ENCODE data around the gene RWDD4. TPM values are rescaled to one million over a fixed set of nuclear protein-coding genes. Genes with fewer than 3 reads are reported as not detected.

The RWDD4 gene
- total and polyA plus RNA-seq, 10 donors = 8.3 to 16.9 (median 13.2) TPM

GRCh38 chr4:183675625-183676024 lies 16.6 kb upstream of the RWDD4 start:
- no peaks in the 10 kb centered on the region for H3K9me3 ChIP-seq
- no peak for DNase-seq
- H3K27me3 ChIP-seq (replicated peaks in 1 of 7) = no peaks in the 10 kb centered on the region
- intact Hi-C loops (cut with DNase I; ENCODE audit: low total_unique reads) = no loop called here
- no peaks in the 10 kb centered on the region for H3K4me1 ChIP-seq
- H3K27ac ChIP-seq = no peak overlapping the region
- no peak overlapping the region for H3K4me3 ChIP-seq
- H3K36me3 ChIP-seq = peaks cover 0 to 100% (median 60%) of the 10 kb centered on the region in 6 donors
- TF ChIP-seq POLR2AphosphoS5 (IDR thresholded peaks at IDR 0.05) = no peak
- no peak for TF ChIP-seq CTCF (IDR thresholded peaks at IDR 0.05 in 8 of 11, conservative IDR thresholded peaks at IDR 0.05 in 3 of 11)
- no peak for TF ChIP-seq POLR2A (IDR thresholded peaks at IDR 0.05)
- WGBS, 5 donors = 84 to 98% (median 97%) methylated on average over 4 of the region's 4 CpGs

- Histone ChIP-seq H3K36me3 (peaks cover 0 to 100% (median 61%) of the 10 kb centered on the region in 6 donors), H3K27me3 (replicated peaks in 1 of 7) (no peaks in the 10 kb centered on the region), H3K9me3 (no peaks in the 10 kb centered on the region), H3K4me3 (no peak overlapping the region), H3K27ac (no peak overlapping the region), H3K4me1 (no peaks in the 10 kb centered on the region)
- no peak for DNase-seq
- TF ChIP-seq POLR2AphosphoS5 (IDR thresholded peaks at IDR 0.05) (no peak), POLR2A (IDR thresholded peaks at IDR 0.05) (no peak)
- 55 to 87% (median 65%) methylated on average over 3 of the region's 3 CpGs for WGBS, 5 donors
- intact Hi-C loops (cut with DNase I; ENCODE audit: low total_unique reads) = no loop called here
Measured at GRCh38 chr4:183674153-183674552, 15.2 kb upstream of the RWDD4 start.

DNA sequence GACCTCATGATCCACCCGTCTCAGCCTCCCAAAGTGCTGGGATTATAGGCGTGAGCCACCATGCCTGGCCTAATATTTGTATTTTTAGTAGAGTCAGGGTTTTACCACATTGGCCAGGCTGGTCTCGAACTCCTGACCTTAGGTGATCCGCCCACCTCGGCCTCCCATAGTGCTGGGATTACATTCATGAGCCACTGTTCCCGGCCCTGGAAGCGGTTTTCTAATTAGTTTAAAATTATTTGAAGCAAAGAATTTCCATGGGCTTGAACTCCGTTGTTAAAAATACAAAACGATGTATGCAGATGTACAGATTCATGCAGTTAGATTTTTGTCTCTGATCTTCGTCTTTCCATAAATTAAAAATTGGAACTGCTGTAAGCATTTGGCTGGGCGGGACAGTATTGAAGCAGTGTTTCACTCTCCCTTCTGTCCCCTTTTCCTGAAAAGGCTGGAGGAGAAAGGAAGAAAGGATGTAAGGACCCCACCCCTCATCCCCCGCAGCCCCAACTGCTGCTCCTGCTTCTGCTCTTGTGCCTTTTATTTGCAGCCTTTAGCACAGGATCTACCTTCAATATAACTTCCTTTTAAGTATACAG lies 12.1 kb upstream of the RWDD4 start:
- no peak overlapping the region for H3K4me3 ChIP-seq
- intact Hi-C loops (cut with DNase I; ENCODE audit: low total_unique reads) = no loop called here
- H3K9me3 ChIP-seq = no peaks in the 10 kb centered on the region
- H3K36me3 ChIP-seq = peaks cover 0 to 100% (median 64%) of the 10 kb centered on the region in 6 donors
- DNase-seq = no peak
- H3K27me3 ChIP-seq (replicated peaks in 1 of 7) = no peaks in the 10 kb centered on the region
- H3K4me1 ChIP-seq = no peaks in the 10 kb centered on the region
- TF ChIP-seq POLR2A (IDR thresholded peaks at IDR 0.05) (no peak), POLR2AphosphoS5 (IDR thresholded peaks at IDR 0.05) (no peak), CTCF (IDR thresholded peaks at IDR 0.05 in 8 of 11, conservative IDR thresholded peaks at IDR 0.05 in 3 of 11) (no peak)
- H3K27ac ChIP-seq = no peak overlapping the region
- 89 to 93% (median 91%) methylated on average over 12 of the region's 12 CpGs for WGBS, 5 donors

DNA sequence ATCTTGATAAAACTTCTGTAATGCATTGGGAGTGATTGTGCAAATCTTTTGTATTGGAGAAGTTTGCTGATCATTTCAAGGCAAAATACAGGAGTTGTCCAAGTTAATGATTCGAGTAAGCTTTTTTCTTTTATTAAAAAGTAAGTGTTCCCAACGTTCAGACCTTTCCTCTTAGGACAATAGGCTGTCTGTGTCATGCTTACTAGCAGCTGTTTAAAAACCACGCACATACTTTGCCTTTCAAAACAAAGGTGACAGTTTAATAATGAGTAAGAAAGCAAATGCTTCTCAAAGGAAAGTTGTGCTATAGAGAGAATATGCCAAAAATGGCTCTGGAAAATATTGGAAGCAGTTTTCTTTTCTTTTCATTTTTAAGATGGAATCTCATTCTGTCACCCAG lies 11.3 kb upstream of the RWDD4 start:
- DNase-seq = no peak
- no peak overlapping the region for H3K27ac ChIP-seq
- H3K9me3 ChIP-seq = no peaks in the 10 kb centered on the region
- intact Hi-C loops (cut with DNase I; ENCODE audit: low total_unique reads) = no loop called here
- H3K27me3 ChIP-seq (replicated peaks in 1 of 7) = no peaks in the 10 kb centered on the region
- TF ChIP-seq POLR2A (IDR thresholded peaks at IDR 0.05) = no peak
- no peak for TF ChIP-seq CTCF (IDR thresholded peaks at IDR 0.05 in 8 of 11, conservative IDR thresholded peaks at IDR 0.05 in 3 of 11)
- TF ChIP-seq POLR2AphosphoS5 (IDR thresholded peaks at IDR 0.05) = no peak
- H3K4me3 ChIP-seq = no peak overlapping the region
- WGBS, 5 donors = 77 to 91% (median 83%) methylated on average over 3 of the region's 3 CpGs
- H3K4me1 ChIP-seq = no peaks in the 10 kb centered on the region
- peaks cover 0 to 100% (median 66%) of the 10 kb centered on the region in 6 donors for H3K36me3 ChIP-seq
